Epithelial cell of prostate (primary cell): ENCODE results near the gene NUAK2.

ENCODE experiments used
- DNase-seq: peaks from one replicate; pipeline ENCODE4 v3.0.0-alpha.2; 2011; ENCODE audit warnings: low read depth, low spot score
- H3K27ac ChIP-seq: fragments of 450-650 bp; 2 replicates; pipeline ENCODE4 v1.5.1; 2017; ENCODE audit warnings: mild to moderate bottlenecking

Gene NUAK2

DNA sequence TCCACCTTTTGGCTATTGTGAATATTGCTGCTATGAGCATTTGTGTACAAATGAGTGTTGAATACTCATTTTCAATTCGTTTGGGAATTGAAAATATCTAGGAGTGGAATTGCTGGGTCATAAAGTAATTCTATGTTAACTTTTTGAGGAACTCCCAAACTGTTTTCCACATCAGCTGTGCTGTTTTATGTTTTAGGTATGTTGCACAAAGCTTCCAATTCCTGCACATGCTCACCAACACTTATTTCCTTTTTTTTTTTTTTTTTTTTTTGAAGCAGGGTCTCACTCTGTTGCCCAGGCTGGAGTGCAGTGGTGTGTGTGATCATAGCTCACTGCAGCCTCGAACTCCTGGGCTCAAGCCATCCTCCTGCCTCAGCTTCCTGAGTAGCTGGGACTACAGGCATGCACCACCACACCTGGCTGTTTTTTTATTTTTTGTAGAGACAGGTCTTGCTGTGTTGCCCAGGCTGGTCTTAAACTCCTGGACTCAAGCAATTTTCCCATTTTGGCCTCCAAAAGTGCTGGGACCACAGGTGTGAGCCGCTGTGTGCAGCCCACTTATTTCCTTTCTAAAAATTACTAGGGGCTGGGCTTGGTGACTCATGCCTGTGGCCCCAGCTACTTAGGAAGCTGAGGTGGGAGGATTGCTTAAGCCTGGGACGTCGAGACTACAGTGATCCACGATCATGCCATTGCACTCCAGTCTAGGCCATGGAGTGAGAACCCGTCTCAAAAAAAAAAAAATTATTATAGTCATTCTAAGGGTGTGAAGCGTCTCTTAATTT, 60.4 kb downstream of the NUAK2 start:
- DNase-seq = no peak
- no peak overlapping the region for H3K27ac ChIP-seq

DNA sequence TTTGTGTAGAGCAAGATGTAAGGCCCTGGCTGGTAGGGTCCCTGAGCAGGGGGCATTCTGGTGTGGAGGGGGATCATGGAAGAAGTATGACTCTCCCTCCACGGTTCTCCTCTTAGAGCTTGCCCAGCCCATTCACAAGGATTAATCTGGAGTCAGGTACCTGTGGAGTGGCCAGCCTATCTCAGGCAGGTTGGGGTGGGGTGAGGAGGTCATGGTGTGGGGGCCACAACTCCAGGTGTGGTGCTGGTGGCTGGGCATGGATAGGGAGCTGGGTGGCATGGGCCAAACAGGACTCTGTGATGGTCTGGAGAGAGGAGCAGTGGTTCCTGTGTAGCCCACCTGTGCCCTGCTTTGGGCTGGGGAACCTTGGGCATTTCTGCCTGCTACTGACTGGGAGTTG, 61.5 kb downstream of the NUAK2 start:
- no peak for DNase-seq
- H3K27ac ChIP-seq = no peak overlapping the region

DNA sequence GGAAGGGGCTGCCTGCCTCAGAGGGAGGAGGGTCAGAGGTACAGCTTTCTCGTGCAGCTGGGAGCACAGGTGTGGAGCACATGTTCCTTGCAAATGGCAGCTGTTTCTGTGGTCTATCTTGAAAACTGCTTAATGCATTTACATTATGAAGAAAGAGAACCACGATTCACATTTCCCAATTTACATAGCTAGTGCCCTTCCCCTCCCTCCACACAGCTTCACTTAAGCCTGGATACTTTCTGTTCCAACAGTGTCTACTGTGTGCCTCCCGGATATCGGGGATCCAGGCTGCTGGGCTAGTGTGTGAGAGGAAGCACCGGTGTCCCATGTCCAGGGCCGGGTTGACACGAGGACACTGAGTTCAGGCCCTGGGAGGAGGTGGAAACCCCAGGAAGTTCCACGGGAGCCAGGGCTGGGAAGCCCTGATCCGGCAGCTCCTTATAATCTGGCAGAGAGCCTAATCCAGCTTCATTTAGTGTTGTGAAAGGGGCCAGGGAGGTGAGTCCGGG, 62.2 kb downstream of the NUAK2 start:
- DNase-seq = no peak
- H3K27ac ChIP-seq = peak overlapping the region; percentile 79

DNA sequence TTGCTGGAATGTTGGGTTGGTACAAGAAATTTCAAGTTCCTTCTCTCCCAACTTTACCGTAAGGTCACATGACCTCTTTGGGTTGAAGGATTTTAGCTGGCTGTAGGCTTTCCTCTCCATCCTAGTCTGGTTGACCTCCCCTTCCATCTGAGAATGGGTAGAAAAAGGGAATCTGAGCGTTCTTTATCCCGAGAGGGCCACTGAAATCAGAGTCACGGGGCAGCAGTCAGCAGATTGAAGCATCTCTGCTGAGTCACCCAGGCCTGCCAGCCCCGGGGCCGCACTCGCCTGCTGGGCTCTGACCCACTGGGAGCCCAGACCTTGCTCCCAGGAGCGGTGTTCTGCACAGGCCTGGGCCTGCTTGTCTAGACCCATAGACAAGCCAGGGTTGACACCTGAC, 62.8 kb downstream of the NUAK2 start:
- peak overlapping the region; percentile 79 for H3K27ac ChIP-seq

GRCh38 chr1:205258261-205258691, 63.3 kb downstream of the NUAK2 start:
- H3K27ac ChIP-seq = peak overlapping the region; percentile 79

More for the DNA sequence above, 62.8 kb downstream of the NUAK2 start:
- peak; percentile 76 for DNase-seq

GRCh38 chr1:205257735-205258134, 63.8 kb downstream of the NUAK2 start:
- H3K27ac ChIP-seq = peak overlapping the region; percentile 79
- no peak for DNase-seq

More at GRCh38 chr1:205258261-205258691, 63.3 kb downstream of the NUAK2 start:
- no peak for DNase-seq

DNA sequence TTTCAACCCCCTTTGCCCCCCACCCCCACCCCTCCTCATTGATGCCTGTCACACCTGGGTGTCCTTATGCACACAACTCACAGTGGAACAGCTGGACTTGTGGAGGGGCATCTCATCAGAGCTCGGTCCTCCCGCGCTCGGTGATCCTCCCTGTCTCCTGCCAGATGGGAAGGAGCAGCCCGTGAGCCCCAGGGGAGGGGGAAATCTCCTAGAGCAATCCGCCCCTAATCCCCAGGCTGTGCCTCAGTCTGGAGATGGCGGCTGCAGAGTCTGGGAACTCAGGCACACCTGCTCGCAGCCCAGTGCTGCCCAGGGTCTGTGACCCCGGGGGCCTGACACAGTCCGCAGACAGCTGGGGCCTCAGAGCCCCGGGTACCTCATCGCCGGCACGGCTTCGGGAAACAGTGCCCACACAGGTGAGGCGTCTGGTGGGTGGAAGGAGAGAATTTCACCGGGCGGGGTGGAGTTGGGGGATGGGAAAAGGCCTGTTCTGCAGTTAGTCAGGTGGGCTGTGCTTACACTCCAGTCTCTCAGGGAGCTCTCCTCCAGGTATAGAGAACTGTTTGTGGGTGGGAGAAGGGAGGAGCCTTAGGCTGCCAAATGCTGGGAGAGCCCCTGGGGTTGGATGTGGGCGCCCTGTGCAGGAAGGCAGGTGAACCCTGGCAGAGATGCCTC, 64.5 kb downstream of the NUAK2 start:
- no peak overlapping the region for H3K27ac ChIP-seq

DNA sequence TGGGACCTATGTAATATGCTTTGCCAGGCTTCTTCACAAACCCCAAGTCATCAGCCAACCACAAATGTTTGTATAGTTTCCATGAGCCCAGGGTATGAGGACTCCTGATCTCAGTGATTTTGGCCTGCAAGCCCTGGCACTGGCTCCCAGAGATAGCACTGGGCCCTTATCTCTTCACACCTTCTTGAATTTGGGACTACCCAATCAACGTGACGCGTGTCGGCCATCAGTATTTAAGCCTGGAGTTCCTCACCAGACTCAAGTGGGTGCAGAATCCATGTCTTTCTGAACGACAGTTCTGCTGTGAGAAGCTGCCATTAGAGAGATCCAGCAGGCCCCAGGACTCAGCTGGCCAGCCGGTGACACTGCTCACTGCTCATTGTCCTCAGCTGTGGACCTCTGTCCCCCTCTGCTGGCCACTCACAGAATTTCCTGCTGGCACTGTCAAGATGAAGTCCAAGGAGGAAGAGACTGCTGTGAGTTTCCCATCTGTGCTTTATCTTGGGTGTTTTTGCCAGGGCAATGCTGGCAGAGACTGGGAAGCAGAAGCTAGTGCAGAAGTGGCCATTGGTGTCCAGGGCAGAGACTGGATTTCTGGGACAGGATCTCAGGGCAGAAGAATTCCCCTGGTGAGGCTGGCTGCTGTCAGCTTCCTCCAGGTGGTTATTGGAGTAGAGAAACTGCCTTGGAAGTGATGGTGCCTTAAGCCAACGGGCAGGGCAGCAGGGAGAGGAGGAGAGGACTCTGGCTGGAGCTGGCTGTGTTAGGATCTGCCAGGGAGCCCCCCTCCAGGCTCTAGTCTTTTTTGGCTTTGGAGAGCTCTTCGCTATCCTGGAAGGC, 65.4 kb downstream of the NUAK2 start:
- no peak overlapping the region for H3K27ac ChIP-seq
- no peak for DNase-seq

More for the DNA sequence above, 64.5 kb downstream of the NUAK2 start:
- DNase-seq = no peak
